M059J (cell line): ENCODE data around the gene RUNX2. TPM values are rescaled to one million over a fixed set of nuclear protein-coding genes. Genes with fewer than 3 reads are reported as not detected.

ENCODE experiments used
- DNase-seq: peaks from one replicate; pipeline ENCODE4 v3.0.0-alpha.2; 2012; ENCODE audit warnings: low read depth
- total RNA-seq: library from RNA; depleted of rRNA; stranded (reverse); fragments of >200 nt; shearing (Covaris generic); gene quantifications from 2 replicates; pipeline ENCODE4 v1.2.3, GENCODE V29; 2014; rRNA removed

The RUNX2 gene
- total RNA-seq, 1 experiment from 2014 or later = 37.2 TPM

GRCh38 chr6:45704056-45704800, 376.1 kb downstream of the RUNX2 start:
- peak; percentile 55 for DNase-seq

- DNase-seq = no peak
These were observed 377.2 kb downstream of the RUNX2 start for GRCh38 chr6:45705137-45705855.

- DNase-seq = no peak
These were observed 378.2 kb downstream of the RUNX2 start for GRCh38 chr6:45706319-45706718.

- no peak for DNase-seq
These were observed 379.0 kb downstream of the RUNX2 start for GRCh38 chr6:45707176-45707575.

GRCh38 chr6:45709781-45710220, 381.7 kb downstream of the RUNX2 start:
- no peak for DNase-seq

- DNase-seq = peak; percentile 99
These were observed 382.2 kb downstream of the RUNX2 start for GRCh38 chr6:45710304-45710821.

- no peak for DNase-seq
These were observed 383.9 kb downstream of the RUNX2 start for GRCh38 chr6:45712076-45712475.

GRCh38 chr6:45712786-45713185, 384.7 kb downstream of the RUNX2 start:
- no peak for DNase-seq

Other genes starting within 250 kb of the RUNX2 start
- gene SUPT3H, start 49.6 kb downstream of the RUNX2 start, total RNA-seq = 4.5 and 7.3 TPM in 2 replicates